NCI-H526 treated with DMSO at 0.1 percent for 48 hours (cell line): ENCODE data around the gene SLC37A1.

Experiments used
- DNase-seq: peaks from one replicate; lab custom pipeline; 2025; lab: John Stamatoyannopoulos, UW

The SLC37A1 gene

GRCh38 chr21:42562816-42563215, 49.2 kb downstream of the SLC37A1 start:
- no peak for DNase-seq

GRCh38 chr21:42563261-42563660, 49.6 kb downstream of the SLC37A1 start:
- DNase-seq = no peak

- no peak for DNase-seq
These were observed 50.0 kb downstream of the SLC37A1 start for GRCh38 chr21:42563686-42564085.

DNA sequence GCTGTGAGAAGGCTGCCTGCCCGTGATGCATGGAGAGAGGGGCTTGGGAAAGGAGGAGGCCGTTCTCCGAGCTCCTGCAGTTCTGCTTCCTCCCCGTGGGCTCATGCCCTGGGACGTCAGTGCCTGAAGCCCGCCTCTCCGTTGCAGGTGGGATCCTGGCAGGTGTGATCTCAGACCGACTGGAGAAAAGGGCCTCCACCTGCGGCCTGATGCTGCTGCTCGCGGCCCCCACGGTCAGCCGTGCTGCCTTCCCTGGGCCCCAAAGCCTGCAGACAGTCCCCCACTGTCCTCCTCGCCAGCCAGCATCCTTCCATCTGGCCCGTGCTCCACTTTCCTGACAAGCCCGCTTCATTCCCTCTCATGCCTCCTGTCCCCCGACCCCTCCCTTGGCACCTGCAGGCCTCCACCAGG, 50.9 kb downstream of the SLC37A1 start:
- no peak for DNase-seq

GRCh38 chr21:42565206-42565810, 51.7 kb downstream of the SLC37A1 start:
- DNase-seq = no peak

DNA sequence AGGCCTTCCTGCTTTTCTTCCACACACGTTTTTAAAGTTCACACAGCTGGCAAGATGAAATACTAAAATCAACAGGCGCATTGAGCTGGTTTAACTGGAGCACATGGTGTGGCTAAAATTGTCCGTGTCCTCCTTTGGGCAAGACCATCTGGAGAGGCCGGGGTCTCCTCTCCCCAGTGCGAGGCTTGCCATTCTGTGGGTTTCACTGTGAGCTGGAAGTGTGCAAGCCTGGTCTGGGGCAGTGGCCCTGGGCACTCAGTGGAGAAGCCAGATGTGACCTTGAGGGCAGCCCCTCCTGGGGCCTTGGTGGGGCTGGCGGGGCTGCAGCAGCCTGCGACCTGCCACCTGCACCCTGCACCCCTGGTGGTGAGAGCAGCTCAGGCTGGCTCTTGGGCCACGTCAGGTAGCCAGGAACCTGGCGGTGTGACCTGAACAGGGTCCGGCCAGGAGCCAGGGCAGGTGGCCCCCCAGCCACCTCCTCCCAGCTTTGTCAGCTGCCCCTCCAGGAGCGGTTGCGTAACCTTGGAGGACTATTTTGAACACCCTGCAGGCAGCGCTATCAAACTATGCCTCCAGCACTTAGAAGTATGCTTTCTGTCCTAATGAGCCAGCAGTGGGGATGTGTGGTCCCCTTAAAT, 52.4 kb downstream of the SLC37A1 start:
- DNase-seq = no peak

- DNase-seq = no peak
These were observed 53.0 kb downstream of the SLC37A1 start for GRCh38 chr21:42566524-42567213.

- no peak for DNase-seq
These were observed 53.5 kb downstream of the SLC37A1 start for GRCh38 chr21:42567214-42567555.

DNA sequence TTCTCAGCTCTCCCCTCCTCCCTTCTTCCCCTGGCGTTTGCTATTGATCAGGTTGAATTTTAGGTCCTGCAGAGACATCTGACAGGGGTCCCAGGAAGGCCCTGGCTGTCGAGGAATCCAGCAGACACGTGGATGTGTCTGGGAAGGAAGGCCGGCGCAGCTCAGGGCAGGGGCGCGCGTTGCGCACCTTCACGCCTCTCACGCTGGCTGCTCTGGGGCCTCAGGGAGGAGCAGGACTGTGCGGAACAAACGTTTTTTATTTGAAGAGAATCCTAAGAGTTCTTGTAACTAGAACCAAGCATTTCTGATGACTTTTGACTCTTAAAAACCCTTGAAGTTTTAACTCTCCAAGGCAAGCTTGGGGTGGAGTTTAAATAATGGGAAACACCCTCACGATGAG, 54.2 kb downstream of the SLC37A1 start:
- no peak for DNase-seq

DNA sequence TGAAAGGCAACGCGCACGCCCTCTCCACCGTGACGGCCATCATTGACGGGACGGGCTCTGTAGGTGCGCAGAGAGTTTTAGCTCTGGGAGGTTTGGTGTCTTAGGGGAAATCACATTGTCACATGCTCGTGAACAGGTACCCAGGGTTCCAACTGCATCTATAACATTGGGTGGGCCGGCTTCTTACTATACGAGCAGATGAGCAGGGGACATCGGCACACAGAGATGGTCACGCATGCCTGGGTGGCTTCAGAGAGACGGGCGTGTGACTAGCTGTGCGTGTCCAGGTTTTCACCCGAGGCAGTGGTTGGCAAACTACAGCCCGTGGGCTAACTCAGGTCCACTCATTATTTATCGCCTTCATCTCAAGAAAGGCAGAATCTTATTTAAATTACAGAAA, 54.7 kb downstream of the SLC37A1 start:
- no peak for DNase-seq

DNA sequence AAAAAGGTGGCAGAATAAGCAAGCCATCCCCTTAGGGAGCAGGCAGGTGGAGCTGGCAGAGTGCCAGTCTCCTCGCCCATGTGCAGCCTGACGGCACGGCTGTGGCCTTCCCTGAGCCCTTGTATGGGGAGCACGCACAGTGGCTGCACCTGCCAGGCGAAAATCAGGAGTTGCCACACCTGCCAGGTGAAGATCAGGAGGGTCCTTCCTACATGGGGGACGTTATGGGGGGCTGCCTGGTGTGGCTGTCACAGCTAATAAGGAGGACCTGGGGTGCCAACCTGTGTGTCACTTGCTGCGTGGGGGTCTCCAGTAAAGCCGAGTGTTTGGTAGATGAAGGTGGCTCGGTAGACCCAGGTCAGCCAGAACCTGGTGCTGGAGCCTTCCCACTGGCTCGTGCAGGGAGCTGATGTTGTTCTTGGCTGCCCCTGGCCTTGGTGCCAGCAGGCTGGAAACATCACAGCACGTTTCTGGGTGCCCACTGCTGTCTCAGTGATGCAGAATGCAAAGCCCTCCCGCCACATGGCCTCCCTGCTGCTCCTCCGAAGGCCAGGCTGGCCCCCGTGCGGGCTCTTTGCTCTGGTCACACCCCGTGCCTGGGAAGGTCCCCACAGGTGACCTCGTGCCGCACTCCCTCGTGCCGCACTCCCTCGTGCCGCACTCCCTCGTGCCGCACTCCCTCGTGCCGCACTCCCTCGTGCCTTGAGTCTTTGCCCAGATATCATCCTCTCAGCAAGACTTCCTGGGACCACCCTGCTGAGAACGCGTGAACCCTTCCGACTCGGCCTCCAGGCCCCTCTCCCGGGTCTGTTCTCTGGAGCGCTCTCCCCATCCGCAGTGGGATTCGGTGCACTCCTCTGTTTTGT, 55.4 kb downstream of the SLC37A1 start:
- peak; percentile 4 for DNase-seq

- DNase-seq = no peak
These were observed 56.2 kb downstream of the SLC37A1 start for GRCh38 chr21:42569732-42570301.

DNA sequence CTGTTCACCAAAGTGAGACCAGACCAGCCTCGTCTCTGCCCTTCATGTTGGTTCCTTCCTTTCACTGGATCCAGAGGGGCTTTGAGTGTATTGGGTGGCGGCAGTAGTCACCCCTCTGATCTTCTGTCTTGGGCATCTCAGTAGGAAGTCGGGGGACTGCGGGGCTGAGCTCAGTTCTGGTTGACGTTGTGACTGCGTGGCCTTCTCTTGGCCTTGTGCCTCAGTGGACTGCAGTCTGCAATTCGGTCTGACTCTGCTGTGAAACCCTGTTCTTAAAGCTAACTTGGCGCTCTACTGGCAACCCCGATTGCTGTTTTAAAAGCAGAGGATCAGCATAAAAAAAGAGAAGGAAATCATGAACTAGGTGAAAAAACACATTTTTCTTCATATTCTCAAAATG, 56.7 kb downstream of the SLC37A1 start:
- DNase-seq = no peak

DNA sequence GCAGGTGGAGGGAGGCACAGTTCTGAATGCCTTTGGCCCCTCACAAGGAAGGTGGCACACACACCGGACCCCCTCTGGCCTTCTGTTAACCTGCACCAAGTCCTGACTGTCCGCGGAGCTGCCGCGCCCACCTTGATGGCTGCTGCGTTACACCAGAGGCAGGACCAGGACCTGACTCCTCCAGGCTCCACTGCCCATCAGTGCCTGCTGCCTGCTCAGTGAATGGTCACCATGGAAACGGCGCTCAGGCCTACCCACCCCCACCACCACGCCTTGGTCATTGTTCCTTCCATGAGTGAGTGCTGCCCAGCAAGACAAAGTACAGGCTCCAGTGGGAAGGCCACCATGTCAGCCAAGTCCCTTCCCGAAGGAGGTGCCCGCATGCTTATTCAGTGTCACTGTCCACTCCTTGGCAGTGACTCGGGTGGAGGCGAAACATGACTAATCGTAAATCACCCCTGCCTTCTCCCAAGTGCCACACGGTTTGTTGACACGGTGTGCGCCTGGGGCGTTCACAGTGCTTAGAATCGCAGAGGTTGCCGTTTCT, 57.3 kb downstream of the SLC37A1 start:
- DNase-seq = peak; percentile 24

GRCh38 chr21:42571391-42572150, 57.9 kb downstream of the SLC37A1 start:
- no peak for DNase-seq

GRCh38 chr21:42572906-42573495, 59.3 kb downstream of the SLC37A1 start:
- no peak for DNase-seq

DNA sequence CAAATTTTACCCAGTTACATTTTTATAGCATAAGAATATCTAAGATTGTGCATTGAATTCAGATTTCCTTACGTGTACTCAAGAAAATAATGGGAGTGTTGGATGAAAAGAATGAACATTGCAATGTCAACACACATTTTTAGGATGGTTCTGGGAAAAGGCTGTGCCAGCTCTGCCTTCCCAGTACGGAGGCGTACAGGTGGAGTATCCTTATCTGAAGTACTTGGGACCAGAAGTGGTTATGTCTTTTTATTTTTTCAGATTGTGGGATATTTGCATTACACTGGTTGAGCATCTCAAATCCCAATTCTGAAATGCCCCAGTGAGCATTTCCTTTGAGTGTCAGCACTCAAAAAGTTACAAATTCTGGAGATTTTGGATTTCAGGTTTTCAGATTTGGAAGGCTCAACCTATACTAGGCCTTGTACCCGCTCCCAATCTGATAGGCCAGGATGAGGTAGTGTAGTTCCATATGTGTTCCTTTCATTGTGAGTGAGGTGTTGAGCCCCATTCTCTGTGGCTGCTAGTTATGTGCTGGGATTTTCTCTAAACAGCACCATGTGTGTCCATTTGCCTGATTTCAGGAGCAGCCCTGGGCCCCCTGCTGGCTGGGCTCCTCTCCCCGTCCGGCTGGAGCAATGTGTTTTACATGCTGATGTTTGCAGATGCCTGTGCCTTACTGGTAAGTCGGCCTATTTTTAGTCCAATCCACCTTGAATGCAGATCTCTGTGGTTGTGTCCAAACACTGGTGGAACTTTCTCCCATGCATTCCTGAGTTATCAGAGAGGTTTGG, 60.8 kb downstream of the SLC37A1 start:
- no peak for DNase-seq

- no peak for DNase-seq
These were observed 61.5 kb downstream of the SLC37A1 start for GRCh38 chr21:42575111-42575510.

DNA sequence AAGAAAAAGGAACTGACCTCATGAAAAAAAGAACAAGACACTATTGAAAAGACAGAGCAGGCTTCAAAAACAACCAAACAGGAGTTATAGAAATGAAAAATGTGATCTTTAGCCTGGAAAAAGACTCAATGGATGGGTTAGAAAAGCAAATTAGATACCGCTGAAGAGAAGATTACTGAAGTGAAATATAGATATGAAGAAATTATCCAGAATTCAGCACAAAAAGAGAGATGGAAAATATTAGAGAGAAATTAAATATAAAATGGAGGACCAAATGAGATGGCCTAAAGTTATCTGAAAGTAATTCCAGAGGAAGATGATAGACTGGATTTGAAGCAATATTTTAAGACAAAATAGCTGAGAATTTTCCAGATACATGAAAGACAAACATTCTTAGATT, 63.0 kb downstream of the SLC37A1 start:
- DNase-seq = no peak

DNA sequence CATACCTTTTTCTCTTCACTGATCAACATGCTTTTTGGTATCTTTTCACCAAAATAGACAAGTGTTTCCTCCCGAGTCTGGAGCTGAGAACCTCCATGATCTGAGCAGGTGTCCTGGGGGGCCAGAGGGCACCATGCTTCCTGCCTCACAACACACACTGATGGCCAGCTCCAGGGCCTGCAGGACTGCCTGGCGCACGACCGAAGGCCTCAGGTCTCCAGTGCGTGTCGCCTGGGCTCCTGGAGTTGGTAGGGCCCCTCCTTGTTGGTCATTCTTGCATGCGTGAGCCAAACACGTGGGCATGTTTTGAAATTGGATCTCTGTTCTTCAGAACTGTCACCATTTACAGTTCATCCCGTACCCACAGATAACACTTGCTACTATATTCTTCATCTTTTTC, 64.4 kb downstream of the SLC37A1 start:
- no peak for DNase-seq
